Erythroblast (primary cell): ENCODE measurements around the gene SIRT7.
A peak's percentile ranks its signal among the peaks of the same experiment; 100 is the strongest.

Experiments used
- GATA1 ChIP-seq: IDR thresholded peaks from 2 replicates; pipeline ENCODE4 v1.6.1; 2011; ENCODE audit warnings: low read depth, mild to moderate bottlenecking, control low read depth, low read length, moderate library complexity
- POLR2A ChIP-seq: IDR thresholded peaks from 2 replicates; pipeline ENCODE4 v1.6.1; 2011; ENCODE audit warnings: mild to moderate bottlenecking, low read length

GRCh38 chr17:81926451-81927151 lies 8.6 kb upstream of the SIRT7 start:
- TF ChIP-seq POLR2A (peak; percentile 37), GATA1 (no peak)
